Measurements from ENCODE around the gene STX1B.

GRCh38 chr16:31055613-31056012, 45.2 kb upstream of the STX1B start:
- TF ChIP-seq, protein P1, sequence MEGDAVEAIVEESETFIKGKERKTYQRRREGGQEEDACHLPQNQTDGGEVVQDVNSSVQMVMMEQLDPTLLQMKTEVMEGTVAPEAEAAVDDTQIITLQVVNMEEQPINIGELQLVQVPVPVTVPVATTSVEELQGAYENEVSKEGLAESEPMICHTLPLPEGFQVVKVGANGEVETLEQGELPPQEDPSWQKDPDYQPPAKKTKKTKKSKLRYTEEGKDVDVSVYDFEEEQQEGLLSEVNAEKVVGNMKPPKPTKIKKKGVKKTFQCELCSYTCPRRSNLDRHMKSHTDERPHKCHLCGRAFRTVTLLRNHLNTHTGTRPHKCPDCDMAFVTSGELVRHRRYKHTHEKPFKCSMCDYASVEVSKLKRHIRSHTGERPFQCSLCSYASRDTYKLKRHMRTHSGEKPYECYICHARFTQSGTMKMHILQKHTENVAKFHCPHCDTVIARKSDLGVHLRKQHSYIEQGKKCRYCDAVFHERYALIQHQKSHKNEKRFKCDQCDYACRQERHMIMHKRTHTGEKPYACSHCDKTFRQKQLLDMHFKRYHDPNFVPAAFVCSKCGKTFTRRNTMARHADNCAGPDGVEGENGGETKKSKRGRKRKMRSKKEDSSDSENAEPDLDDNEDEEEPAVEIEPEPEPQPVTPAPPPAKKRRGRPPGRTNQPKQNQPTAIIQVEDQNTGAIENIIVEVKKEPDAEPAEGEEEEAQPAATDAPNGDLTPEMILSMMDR (IDR thresholded peaks at IDR 0.05) = no peak
- TF ChIP-seq POLR2A (IDR thresholded peaks at IDR 0.05) = no peak

All from tibial nerve (tissue), 3 donors.